Right lobe of liver (tissue), 6 donors: ENCODE measurements around the gene PLXNA2. TPM values are rescaled to one million over a fixed set of nuclear protein-coding genes. Genes with fewer than 3 reads are reported as not detected.
A peak's percentile ranks its signal among the peaks of the same experiment; 100 is the strongest.

Experiments
- ATAC-seq, 4 donors: fragments of 200-7000 bp; cut with Tn5 transposase; one replicate each; pipeline ENCODE4 v1.9.1; 2020; ENCODE audit warnings: mild to moderate bottlenecking in 4 of 4, moderate library complexity in 4 of 4
- DNase-seq, 3 donors: peaks; one replicate each; pipeline ENCODE4 v3.0.0-alpha.2; 2020
- H3K27ac ChIP-seq, 3 donors: fragments of 200-600 bp; one replicate each; pipeline ENCODE4 v1.8.0; 2022
- H3K27me3 ChIP-seq, 2 donors: fragments of 200-600 bp; one replicate each; pipeline ENCODE4 v1.8.0; 2022
- H3K36me3 ChIP-seq, 4 donors: fragments of 200-600 bp; sonication (generic) in 1 of 4; one replicate each; pipeline versions ENCODE4 v1.5.1 to v1.8.0; 2017 to 2022; ENCODE audit warnings: control low read depth in 1 of 4
- H3K4me1 ChIP-seq, 4 donors: fragments of 200-600 bp; sonication (generic) in 1 of 4; one replicate each; pipeline versions ENCODE4 v1.5.1 to v1.8.0; 2017 to 2022; ENCODE audit warnings: control low read depth in 1 of 4
- H3K4me3 ChIP-seq, 3 donors: fragments of 200-600 bp; one replicate each; pipeline ENCODE4 v1.8.0; 2022
- H3K9me3 ChIP-seq, 4 donors: fragments of 200-600 bp; sonication (generic) in 1 of 4; one replicate each; pipeline versions ENCODE4 v1.5.1 to v1.8.0; 2017 to 2022; ENCODE audit warnings: control low read depth in 1 of 4
- CTCF ChIP-seq, 4 donors: fragments of 200-600 bp in 3 of 4; fragments of 450-650 bp in 1 of 4; IDR thresholded peaks; one replicate each; pipeline versions ENCODE4 v1.5.1 to v1.8.0; 2016 to 2022; ENCODE audit warnings: antibody characterized with exemption in 4 of 4, mild to moderate bottlenecking in 2 of 4
- POLR2A ChIP-seq: fragments of 450-650 bp; IDR thresholded peaks from one replicate; pipeline ENCODE4 v1.6.1; 2017; ENCODE audit warnings: antibody characterized with exemption, mild to moderate bottlenecking
- WGBS: methylation state at CpG from one replicate; pipeline ENCODE4 v1.1.6; 2018; ENCODE audit warnings: low coverage, low lambda C conversion rate; ENCODE audit not compliant: insufficient coverage; ENCODE audit errors: missing lambda C conversion rate; 5-methylcytosine and 5-hydroxymethylcytosine counted together
- intact Hi-C, 2 donors: fragments of 100-400 bp; cut with DNase I; formaldehyde crosslinking; loops; one replicate each; pipeline versions ENCODE4 v1.11.2 to v1.14.1; 2022
- total RNA-seq, 6 experiments: library from RNA; depleted of rRNA in 2 of 6; stranded (reverse); fragments of >200 nt in 2 of 6; fragmentation: NEBNext Ultra II Directional in 3 of 6; extraction: Animal tissue kit (Norgen Biotek cat#: 25700) in 3 of 6; gene quantifications; one replicate each; pipeline versions ENCODE4 v1.1.0 to v1.2.4, GENCODE V29; 2016 to 2023
- donor health status: DM: no; HTN: yes; CAD: no.
- donor health status: DM: no; HTN: no; CAD: no.
- donor health status: DM: no; HTN: no; CAD: no.
- donor health status: DM: no; HTN: yes; CAD: no.
- donor health status: DM: no; HTN: yes; CAD: no.

Gene PLXNA2
- total RNA-seq, 6 experiments from 2014 or later = 5.6 to 20.8 (median 9.3) TPM

- Histone ChIP-seq H3K36me3 (peaks cover 0 to 18% (median 1%) of the 10 kb centered on the region in 4 donors), H3K4me3 (no peak overlapping the region), H3K27ac (no peak overlapping the region), H3K9me3 (no peaks in the 10 kb centered on the region), H3K27me3 (no peaks in the 10 kb centered on the region), H3K4me1 (no peaks in the 10 kb centered on the region)
- intact Hi-C loops = loop anchor here in 1 of 2 donors (10.0 kb wide), 1 partner anchor 209 kb away; the partner anchor contains the start of gene PLXNA2
- no peak for TF ChIP-seq POLR2A
- peak in 2 of 4 donors; percentile 35 to 40 for TF ChIP-seq CTCF (IDR thresholded peaks at IDR 0.05)
- ATAC-seq (peak; percentile 41 to 66 (median 54)), DNase-seq (no peak)
- 71% methylated on average over 6 of the region's 8 CpGs for WGBS
These were observed 207.9 kb downstream of the PLXNA2 start for GRCh38 chr1:208036106-208036808.

DNA sequence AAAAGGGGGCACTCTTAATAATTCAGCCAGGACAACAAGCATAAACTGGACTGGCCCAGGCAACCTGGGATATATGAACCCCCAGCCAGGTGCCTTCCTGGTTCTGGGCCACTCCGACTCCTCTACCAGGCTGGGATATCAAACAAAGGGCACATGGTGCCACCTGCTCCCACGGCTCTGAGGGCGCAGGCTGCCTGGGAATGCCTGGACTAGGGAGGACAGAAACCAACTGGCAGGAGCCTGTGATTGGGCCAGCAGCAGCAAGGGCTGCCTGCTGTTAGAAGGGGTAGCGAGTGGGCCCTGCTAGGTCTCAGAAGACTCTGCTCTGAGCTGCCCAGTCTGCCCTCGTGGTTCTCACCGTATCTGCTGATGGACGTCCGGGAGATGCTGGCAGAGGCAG lies 210.0 kb downstream of the PLXNA2 start:
- Histone ChIP-seq H3K36me3 (peaks cover 0 to 15% (median 1%) of the 10 kb centered on the region in 4 donors), H3K27ac (no peak overlapping the region), H3K27me3 (no peaks in the 10 kb centered on the region), H3K4me3 (no peak overlapping the region), H3K4me1 (no peaks in the 10 kb centered on the region), H3K9me3 (no peaks in the 10 kb centered on the region)
- DNase-seq (no peak), ATAC-seq (no peak)
- TF ChIP-seq CTCF (IDR thresholded peaks at IDR 0.05) (no peak), POLR2A (no peak)
- WGBS = 100% methylated on average over 4 of the region's 8 CpGs
- intact Hi-C loops = loop anchor here in 1 of 2 donors (10.0 kb wide), 1 partner anchor 211 kb away; the partner anchor contains the start of gene PLXNA2

DNA sequence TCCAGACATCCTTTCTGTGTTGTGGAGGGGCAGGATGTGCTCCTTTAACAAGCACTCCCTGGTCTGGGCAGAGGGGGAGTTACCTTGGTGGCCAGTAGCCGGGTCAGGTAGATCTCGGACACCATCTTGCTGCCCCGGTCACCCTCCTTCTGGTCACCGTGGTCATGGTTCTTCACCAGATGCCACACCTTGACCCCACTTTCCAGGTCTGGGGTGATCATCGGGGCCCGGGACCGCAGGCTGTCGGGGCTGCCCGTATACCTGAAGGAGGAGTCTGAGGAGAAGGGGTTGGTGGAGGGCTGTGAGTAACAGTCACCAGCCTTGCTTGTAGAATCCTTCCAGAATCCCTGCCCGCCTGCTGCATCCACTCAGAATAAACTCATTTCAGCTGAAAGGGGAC lies 210.9 kb downstream of the PLXNA2 start:
- Histone ChIP-seq H3K27me3 (no peaks in the 10 kb centered on the region), H3K4me3 (no peak overlapping the region), H3K4me1 (no peaks in the 10 kb centered on the region), H3K27ac (no peak overlapping the region), H3K36me3 (peaks cover 0 to 15% (median 1%) of the 10 kb centered on the region in 4 donors), H3K9me3 (no peaks in the 10 kb centered on the region)
- no peak for TF ChIP-seq POLR2A
- TF ChIP-seq CTCF (IDR thresholded peaks at IDR 0.05) = no peak
- WGBS = 77% methylated on average over 6 of the region's 10 CpGs
- DNase-seq (no peak), ATAC-seq (no peak)
- intact Hi-C loops = loop anchor here in 1 of 2 donors (10.0 kb wide), 1 partner anchor 212 kb away; the partner anchor contains the start of gene PLXNA2

DNA sequence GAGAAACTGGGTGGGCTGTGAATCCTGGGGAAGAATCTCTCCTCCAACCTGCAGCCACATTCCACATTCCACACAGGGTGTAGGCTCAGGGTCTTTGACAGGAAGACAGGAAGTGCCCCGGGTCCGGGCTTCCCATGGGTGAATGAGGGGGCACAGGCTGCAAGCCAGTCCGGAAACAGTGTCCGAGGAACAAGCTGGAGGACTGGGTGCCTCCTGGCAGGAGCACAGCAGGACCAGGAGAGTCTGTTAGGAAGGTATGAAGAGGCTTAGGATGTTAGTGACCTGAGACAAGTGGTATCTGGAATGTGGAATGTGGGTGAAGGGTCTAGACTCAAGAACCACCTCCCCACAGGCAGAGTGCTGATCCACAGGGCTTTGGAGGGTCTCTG lies 212.3 kb downstream of the PLXNA2 start:
- Histone ChIP-seq H3K36me3 (peaks cover 0 to 19% (median 5%) of the 10 kb centered on the region in 4 donors), H3K4me3 (no peak overlapping the region), H3K9me3 (no peaks in the 10 kb centered on the region), H3K4me1 (no peaks in the 10 kb centered on the region), H3K27me3 (no peaks in the 10 kb centered on the region), H3K27ac (no peak overlapping the region)
- DNase-seq (no peak), ATAC-seq (no peak)
- TF ChIP-seq POLR2A (no peak), CTCF (IDR thresholded peaks at IDR 0.05) (no peak)
- WGBS = no CpG with 5 or more reads among the region's 4 CpGs
- intact Hi-C loops = loop anchor here in 1 of 2 donors (10.0 kb wide), 1 partner anchor 213 kb away; the partner anchor contains the start of gene PLXNA2
